HEK293T (cell line): ENCODE measurements around the gene WNT9B.

ENCODE experiments used
- CTCF ChIA-PET: fragments of 350-600 bp; formaldehyde crosslinking; extraction: SDS; loops from one replicate; lab custom pipeline; 2021; ENCODE audit warnings: antibody characterized with exemption, inconsistent platforms; lab: Yijun Ruan, JAX
- POLR2A ChIA-PET: fragments of 350-600 bp; formaldehyde crosslinking; extraction: SDS; loops from one replicate; lab custom pipeline; 2020; ENCODE audit warnings: antibody characterized with exemption, inconsistent platforms; lab: Yijun Ruan, JAX
- DNase-seq: peaks from one replicate; pipeline ENCODE4 v3.0.0; 2012; ENCODE audit warnings: mixed read lengths; ENCODE audit errors: extremely low spot score
- ARNT ChIP-seq: fragments of 450-650 bp; IDR thresholded peaks from 2 replicates; pipeline ENCODE4 v1.6.1; 2017; ENCODE audit warnings: mild to moderate bottlenecking
- BHLHE40 ChIP-seq: fragments of 450-650 bp; IDR thresholded peaks from 2 replicates; pipeline ENCODE4 v1.6.1; 2016; ENCODE audit warnings: mild to moderate bottlenecking, moderate library complexity, borderline replicate concordance
- CTBP1 ChIP-seq: fragments of 450-650 bp; IDR thresholded peaks from 2 replicates; pipeline ENCODE4 v1.6.1; 2016; ENCODE audit warnings: borderline replicate concordance
- ELF4 ChIP-seq: fragments of 450-650 bp; IDR thresholded peaks from 2 replicates; pipeline ENCODE4 v1.6.1; 2017; ENCODE audit warnings: antibody characterized with exemption
- FOXA1 ChIP-seq: fragments of 450-650 bp; IDR thresholded peaks from 2 replicates; pipeline ENCODE4 v1.6.1; 2016; ENCODE audit warnings: mild to moderate bottlenecking
- FOXK2 ChIP-seq: fragments of 450-650 bp; IDR thresholded peaks from 2 replicates; pipeline ENCODE4 v1.6.1; 2016; ENCODE audit warnings: mild to moderate bottlenecking
- FOXM1 ChIP-seq: fragments of 450-650 bp; IDR thresholded peaks from 2 replicates; pipeline ENCODE4 v1.6.1; 2017; ENCODE audit warnings: mild to moderate bottlenecking, borderline replicate concordance
- HDGF ChIP-seq: fragments of 450-650 bp; IDR thresholded peaks from 2 replicates; pipeline ENCODE4 v1.6.1; 2017; ENCODE audit warnings: antibody characterized with exemption, borderline replicate concordance
- L3MBTL2 ChIP-seq: fragments of 450-650 bp; conservative IDR thresholded peaks from 2 replicates; pipeline ENCODE4 v1.6.1; 2016; ENCODE audit warnings: mild to moderate bottlenecking
- LEF1 ChIP-seq: fragments of 450-650 bp; IDR thresholded peaks from 2 replicates; pipeline ENCODE4 v1.6.1; 2017; ENCODE audit warnings: mild to moderate bottlenecking, borderline replicate concordance
- NFRKB ChIP-seq: fragments of 450-650 bp; IDR thresholded peaks from 2 replicates; pipeline ENCODE4 v1.6.1; 2016; ENCODE audit warnings: mild to moderate bottlenecking, moderate library complexity
- PKNOX1 ChIP-seq: fragments of 450-650 bp; IDR thresholded peaks from 2 replicates; pipeline ENCODE4 v1.6.1; 2016
- SP1 ChIP-seq: fragments of 450-650 bp; IDR thresholded peaks from 2 replicates; pipeline ENCODE4 v1.6.1; 2017
- SUZ12 ChIP-seq: fragments of 450-650 bp; IDR thresholded peaks from 2 replicates; pipeline ENCODE4 v1.6.1; 2016; ENCODE audit warnings: mild to moderate bottlenecking
- TARDBP ChIP-seq: fragments of 450-650 bp; IDR thresholded peaks from 2 replicates; pipeline ENCODE4 v1.6.1; 2016
- ZNF384 ChIP-seq: fragments of 450-650 bp; IDR thresholded peaks from 2 replicates; pipeline ENCODE4 v1.6.1; 2016

The WNT9B gene

GRCh38 chr17:46851029-46851741 is at the start of gene WNT9B:
TSS of gene WNT9B (plus strand) at chr17:46851583. CDS start at chr17:46851639, 56 bp downstream.
- peak; percentile 74 for DNase-seq
- ChIA-PET POLR2A (no interaction called here), CTCF (interaction anchor here (0.9 kb wide), 1 partner anchor 18 kb away, joined by 3 read pairs; no protein-coding TSS in a partner anchor)
- no peak for TF ChIP-seq NFRKB
- no peak for TF ChIP-seq TARDBP
- no peak for TF ChIP-seq SP1
- no peak for TF ChIP-seq LEF1
- TF ChIP-seq L3MBTL2: no peak
- TF ChIP-seq CTBP1: no peak
- no peak for TF ChIP-seq ARNT
- no peak for TF ChIP-seq FOXK2
- TF ChIP-seq FOXA1: no peak
- TF ChIP-seq FOXM1: no peak
- TF ChIP-seq BHLHE40: no peak
- TF ChIP-seq HDGF: no peak

- CTCF ChIA-PET: no interaction called here
- no peak for DNase-seq
- POLR2A ChIA-PET: no interaction called here
- no peak for TF ChIP-seq TARDBP
- TF ChIP-seq SUZ12: no peak
- TF ChIP-seq CTBP1: no peak
- TF ChIP-seq L3MBTL2: no peak
- no peak for TF ChIP-seq HDGF
- no peak for TF ChIP-seq ZNF384
- no peak for TF ChIP-seq PKNOX1
- TF ChIP-seq FOXM1: no peak
- TF ChIP-seq FOXK2: no peak
Measured at GRCh38 chr17:46802800-46803199, 48.6 kb upstream of the WNT9B start.

- DNase-seq: no peak
- POLR2A ChIA-PET: no interaction called here
- no peak for TF ChIP-seq ZNF384
- no peak for TF ChIP-seq BHLHE40
- TF ChIP-seq TARDBP: no peak
- no peak for TF ChIP-seq CTBP1
- no peak for TF ChIP-seq HDGF
- no peak for TF ChIP-seq FOXK2
- TF ChIP-seq SUZ12: no peak
- TF ChIP-seq FOXA1: no peak
- no peak for TF ChIP-seq PKNOX1
- no peak for TF ChIP-seq ELF4
- TF ChIP-seq ARNT: no peak
- TF ChIP-seq SP1: no peak
- no peak for TF ChIP-seq L3MBTL2
- no peak for TF ChIP-seq LEF1
- TF ChIP-seq FOXM1: no peak
- no peak for TF ChIP-seq NFRKB
- CTCF ChIA-PET: no interaction called here
Measured at GRCh38 chr17:46803544-46803943, 47.8 kb upstream of the WNT9B start.

GRCh38 chr17:46805771-46806170 is 45.6 kb upstream of the WNT9B start:
- ChIA-PET POLR2A (interaction anchor here (0.8 kb wide), 1 partner anchor 10 kb away, joined by 3 read pairs; no protein-coding TSS in a partner anchor), CTCF (no interaction called here)
- TF ChIP-seq NFRKB (no peak), FOXA1 (no peak), SP1 (no peak), TARDBP (no peak), FOXM1 (no peak), ARNT (no peak), FOXK2 (no peak)
- no peak for DNase-seq

- TF ChIP-seq ELF4 (no peak), ZNF384 (no peak), SP1 (no peak), CTBP1 (no peak), L3MBTL2 (no peak), FOXK2 (no peak), FOXM1 (no peak), BHLHE40 (no peak), NFRKB (no peak), LEF1 (no peak), ARNT (no peak), SUZ12 (no peak), FOXA1 (no peak), PKNOX1 (no peak), TARDBP (no peak), HDGF (no peak)
- ChIA-PET CTCF (no interaction called here), POLR2A (no interaction called here)
- no peak for DNase-seq
Measured at GRCh38 chr17:46809110-46809571, 42.2 kb upstream of the WNT9B start.

- TF ChIP-seq NFRKB (no peak), HDGF (no peak), L3MBTL2 (no peak)
- CTCF ChIA-PET: interaction anchor here (0.6 kb wide), 1 partner anchor 505 kb away, joined by 3 read pairs; no protein-coding TSS in a partner anchor
- DNase-seq: no peak
- POLR2A ChIA-PET: no interaction called here
Measured at GRCh38 chr17:46810837-46811236, 40.5 kb upstream of the WNT9B start.
